ENCODE measurements around the gene PPY. TPM values are rescaled to one million over a fixed set of nuclear protein-coding genes. Genes with fewer than 3 reads are reported as not detected.
"Not testable (repeated sequence)": the region's sequence is repeated elsewhere in the genome, so short reads cannot be mapped to it uniquely, and the experiment has no call there.

PPY gene
- total RNA-seq, 1 donor from 2014 or later = not detected

DNA sequence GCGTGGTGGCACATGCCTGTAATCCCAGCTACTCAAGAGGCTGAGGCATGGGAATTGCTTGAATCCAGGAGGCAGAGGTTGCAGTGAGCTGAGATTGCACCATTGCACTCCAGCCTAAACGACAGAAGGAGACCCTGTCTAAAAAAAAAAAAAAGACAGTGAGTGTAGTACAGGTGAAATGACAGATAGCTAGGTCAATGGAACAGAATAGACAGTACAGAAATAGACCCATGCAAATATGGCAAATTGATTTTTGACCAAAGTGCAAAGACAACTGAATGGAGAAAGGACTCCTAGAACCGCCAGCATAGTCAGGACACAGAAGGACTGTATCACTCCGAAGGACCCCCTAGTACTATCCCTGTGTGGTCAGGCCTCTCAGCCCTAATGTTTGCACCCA lies 28.1 kb upstream of the PPY start:
- no peaks in the 10 kb centered on the region for H3K9me3 Mint-ChIP-seq
- H3K4me1 Mint-ChIP-seq = no peaks in the 10 kb centered on the region
- H3K27me3 Mint-ChIP-seq = peaks cover 16% of the 10 kb centered on the region
- H3K36me3 Mint-ChIP-seq (ENCODE audit: low read depth) = no peaks in the 10 kb centered on the region
- TF ChIP-seq CTCF (IDR thresholded peaks at IDR 0.05) = no peak
- H3K27ac Mint-ChIP-seq = no peak overlapping the region
- DNase-seq (no peak), ATAC-seq (ENCODE audit: low read depth) (no peak)
- H3K4me3 Mint-ChIP-seq = no peak overlapping the region
- ChIA-PET POLR2A (no interaction called here), CTCF (no interaction called here)
- intact Hi-C loops (cut with micrococcal nuclease) = no loop called here

DNA sequence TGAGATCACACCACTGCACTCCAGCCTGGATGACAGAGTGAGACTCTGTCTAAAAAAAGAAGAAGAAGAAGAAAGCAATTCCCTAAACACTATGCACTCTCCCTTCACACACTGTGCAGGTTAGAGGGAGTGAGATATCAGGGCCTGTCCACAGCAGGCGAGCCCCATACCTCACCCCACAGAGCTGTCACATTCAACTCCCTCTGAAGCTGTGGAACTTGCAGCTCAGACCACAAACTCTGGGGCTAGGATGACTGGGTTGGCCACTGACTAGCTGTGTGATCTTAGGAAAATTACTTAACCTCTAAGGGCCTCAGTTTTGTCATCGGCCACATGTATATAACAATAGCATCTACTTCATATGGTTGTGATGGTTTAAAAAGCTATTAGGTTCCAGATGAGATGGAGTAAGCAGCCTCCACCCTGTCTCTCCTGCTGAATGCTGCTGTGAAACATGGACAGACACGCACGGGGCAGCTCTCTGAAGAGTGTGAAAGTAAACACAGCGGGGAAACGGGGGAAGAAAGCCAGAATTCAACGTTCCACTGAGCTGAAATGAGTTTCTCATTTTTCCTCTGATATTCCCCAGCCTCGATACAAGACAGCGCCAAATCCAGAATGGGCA lies 25.1 kb upstream of the PPY start:
- no peak overlapping the region for H3K27ac Mint-ChIP-seq

DNA sequence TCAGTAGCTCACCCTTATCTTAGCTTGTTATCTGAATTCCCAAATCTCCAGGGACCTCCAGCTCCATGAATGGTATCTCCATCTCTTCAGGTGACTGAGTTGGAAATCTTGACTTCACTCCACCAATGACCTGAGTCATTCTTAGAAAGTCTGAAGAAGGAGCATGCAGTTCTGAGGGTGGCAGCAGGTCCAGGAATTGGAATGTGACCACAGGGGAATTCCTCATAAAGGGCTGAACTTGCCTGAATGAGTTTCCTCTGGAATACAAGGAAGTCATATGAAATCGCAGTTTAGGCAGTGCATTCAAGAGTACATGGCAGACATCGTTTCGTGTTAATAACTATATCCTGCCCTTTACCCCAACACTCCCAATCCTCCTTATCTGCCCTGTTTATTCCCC lies 24.0 kb upstream of the PPY start:
- TF ChIP-seq CTCF (IDR thresholded peaks at IDR 0.05) = no peak
- ChIA-PET CTCF (no interaction called here), POLR2A (no interaction called here)
- Mint-ChIP-seq H3K36me3 (ENCODE audit: low read depth) (no peaks in the 10 kb centered on the region), H3K27me3 (peaks cover 17% of the 10 kb centered on the region), H3K27ac (no peak overlapping the region), H3K9me3 (no peaks in the 10 kb centered on the region), H3K4me1 (peaks cover 5% of the 10 kb centered on the region), H3K4me3 (no peak overlapping the region)
- ATAC-seq (ENCODE audit: low read depth) (no peak), DNase-seq (no peak)
- intact Hi-C loops (cut with micrococcal nuclease) = no loop called here

More for the DNA sequence above, 25.1 kb upstream of the PPY start:
- Mint-ChIP-seq H3K36me3 (ENCODE audit: low read depth) (no peaks in the 10 kb centered on the region), H3K9me3 (no peaks in the 10 kb centered on the region), H3K4me3 (no peak overlapping the region), H3K4me1 (peaks cover 5% of the 10 kb centered on the region), H3K27me3 (peaks cover 16% of the 10 kb centered on the region)
- CTCF ChIA-PET = no interaction called here
- TF ChIP-seq CTCF (IDR thresholded peaks at IDR 0.05) = no peak
- POLR2A ChIA-PET = no interaction called here
- DNase-seq = no peak
- ATAC-seq (ENCODE audit: low read depth) = no peak
- intact Hi-C loops (cut with micrococcal nuclease) = no loop called here

GRCh38 chr17:43962479-43962878 lies 20.2 kb upstream of the PPY start:
- POLR2A ChIA-PET = no interaction called here
- H3K4me1 Mint-ChIP-seq = peaks cover 5% of the 10 kb centered on the region

GRCh38 chr17:43961954-43962353 lies 19.7 kb upstream of the PPY start:
- Mint-ChIP-seq H3K4me1 (peaks cover 5% of the 10 kb centered on the region), H3K9me3 (no peaks in the 10 kb centered on the region), H3K27ac (no peak overlapping the region), H3K36me3 (ENCODE audit: low read depth) (no peaks in the 10 kb centered on the region), H3K27me3 (peaks cover 24% of the 10 kb centered on the region), H3K4me3 (no peak overlapping the region)
- ATAC-seq (ENCODE audit: low read depth) (no peak), DNase-seq (no peak)
- ChIA-PET CTCF (no interaction called here), POLR2A (no interaction called here)
- intact Hi-C loops (cut with micrococcal nuclease) = no loop called here
- no peak for TF ChIP-seq CTCF (IDR thresholded peaks at IDR 0.05)

More at GRCh38 chr17:43962479-43962878, 20.2 kb upstream of the PPY start:
- intact Hi-C loops (cut with micrococcal nuclease) = no loop called here
- H3K27ac Mint-ChIP-seq = no peak overlapping the region
- no peak overlapping the region for H3K4me3 Mint-ChIP-seq
- no peaks in the 10 kb centered on the region for H3K9me3 Mint-ChIP-seq
- ATAC-seq (ENCODE audit: low read depth) = peak; percentile 40
- no peaks in the 10 kb centered on the region for H3K36me3 Mint-ChIP-seq (ENCODE audit: low read depth)
- CTCF ChIA-PET = interaction anchor here (1.4 kb wide), 1 partner anchor 19 kb away, joined by 5 read pairs; no protein-coding TSS in a partner anchor
- no peak for TF ChIP-seq CTCF (IDR thresholded peaks at IDR 0.05)
- no peak for DNase-seq
- H3K27me3 Mint-ChIP-seq = peaks cover 24% of the 10 kb centered on the region

DNA sequence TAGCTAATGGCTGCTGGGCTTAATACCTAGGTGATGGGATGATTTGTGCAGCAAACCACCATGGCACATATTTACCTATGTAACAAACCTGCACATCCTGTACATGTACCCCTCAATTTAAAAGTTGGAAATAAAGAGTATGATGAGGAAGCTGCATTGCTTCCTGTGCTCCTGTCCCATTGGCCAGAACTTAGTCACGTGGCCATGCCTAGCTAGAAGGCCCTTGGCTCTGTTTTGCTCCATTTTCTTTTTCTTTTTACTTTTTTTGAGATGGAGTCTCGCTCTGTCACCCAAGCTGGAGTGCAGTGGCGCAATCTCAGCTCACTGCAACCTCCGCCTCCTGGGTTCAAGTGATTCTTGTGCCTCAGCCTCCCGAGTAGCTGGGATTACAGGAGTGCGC lies 19.0 kb upstream of the PPY start:
- H3K27ac Mint-ChIP-seq = not testable (repeated sequence)

More for the DNA sequence above, 19.0 kb upstream of the PPY start:
- peaks cover 24% of the 10 kb centered on the region for H3K27me3 Mint-ChIP-seq
- DNase-seq; H3K4me1 Mint-ChIP-seq; H3K36me3 Mint-ChIP-seq (ENCODE audit: low read depth); H3K4me3 Mint-ChIP-seq; CTCF ChIA-PET; H3K9me3 Mint-ChIP-seq; POLR2A ChIA-PET; ATAC-seq (ENCODE audit: low read depth); intact Hi-C loops (cut with micrococcal nuclease): not testable (repeated sequence)
